Common myeloid progenitor, CD34-positive (primary cell): ENCODE results near the gene ESCO1.

Experiments used
- CTCF ChIA-PET: fragments of 350-600 bp; sonication (Branson Sonifier 250); formaldehyde crosslinking; loops from one replicate; lab custom pipeline; 2021; ENCODE audit warnings: antibody characterized with exemption; lab: Charles Lee
- POLR2A ChIA-PET: fragments of 350-600 bp; sonication (Branson Sonifier 250); formaldehyde crosslinking; loops from one replicate; lab custom pipeline; 2021; ENCODE audit warnings: antibody characterized with exemption; lab: Charles Lee
- DNase-seq, 3 donors: peaks; one replicate each; pipeline versions ENCODE4 v3.0.0 to v3.0.0-alpha.2; 2013
- H3K27ac ChIP-seq, 2 experiments: 1 replicate in 1 of 2; 2 replicates in 1 of 2; pipeline ENCODE4 v1.7.0; 2013; ENCODE audit warnings: inconsistent platforms in 2 of 2, low read length in 2 of 2, mild to moderate bottlenecking in 2 of 2, low read depth in 1 of 2, moderate library complexity in 1 of 2; ENCODE audit not compliant: severe bottlenecking in 2 of 2, insufficient read depth in 1 of 2, poor library complexity in 1 of 2
- H3K27me3 ChIP-seq, 5 experiments: replicated peaks in 2 of 5; 1 replicate in 3 of 5; 2 replicates in 2 of 5; pipeline versions ENCODE4 v1.6.1 to v1.7.0; 2013; ENCODE audit warnings: low read length in 4 of 5, mild to moderate bottlenecking in 2 of 5, moderate library complexity in 2 of 5, inconsistent platforms in 1 of 5; ENCODE audit not compliant: insufficient read depth in 5 of 5, control insufficient read depth in 4 of 5
- H3K36me3 ChIP-seq, 4 experiments: 1 replicate in 2 of 4; 2 replicates in 2 of 4; pipeline versions ENCODE4 v1.6.1 to v1.7.0; 2013; ENCODE audit warnings: low read length in 3 of 4, control low read depth in 1 of 4, mild to moderate bottlenecking in 1 of 4; ENCODE audit not compliant: control insufficient read depth in 4 of 4, insufficient read depth in 4 of 4
- H3K4me1 ChIP-seq, 4 experiments: 1 replicate in 3 of 4; 2 replicates in 1 of 4; pipeline versions ENCODE4 v1.6.1 to v1.7.1; 2013; ENCODE audit warnings: low read length in 3 of 4, mild to moderate bottlenecking in 3 of 4, control low read depth in 1 of 4, inconsistent platforms in 1 of 4, moderate library complexity in 1 of 4; ENCODE audit not compliant: control insufficient read depth in 4 of 4, insufficient read depth in 4 of 4; ENCODE audit errors: control extremely low read depth in 1 of 4
- H3K4me3 ChIP-seq, 7 experiments: 1 replicate in 4 of 7; 2 replicates in 3 of 7; pipeline versions ENCODE4 v1.5.1 to v1.7.0; 2013; ENCODE audit warnings: mild to moderate bottlenecking in 7 of 7, low read length in 6 of 7, moderate library complexity in 6 of 7, inconsistent platforms in 2 of 7, low read depth in 2 of 7, control low read depth in 1 of 7; ENCODE audit not compliant: insufficient read depth in 4 of 7, control insufficient read depth in 1 of 7; ENCODE audit errors: extremely low read depth in 1 of 7
- H3K9me3 ChIP-seq, 5 experiments: 1 replicate in 4 of 5; 2 replicates in 1 of 5; pipeline versions ENCODE4 v1.6.1 to v1.7.1; 2013; ENCODE audit warnings: low read length in 4 of 5, mild to moderate bottlenecking in 2 of 5, inconsistent platforms in 1 of 5, low read depth in 1 of 5, moderate library complexity in 1 of 5; ENCODE audit not compliant: control insufficient read depth in 4 of 5, insufficient read depth in 2 of 5; ENCODE audit errors: control extremely low read depth in 1 of 5
- WGBS: methylation state at CpG from one replicate; pipeline ENCODE4 v1.1.5; 2013; ENCODE audit not compliant: insufficient coverage; 5-methylcytosine and 5-hydroxymethylcytosine counted together

ESCO1 gene

DNA sequence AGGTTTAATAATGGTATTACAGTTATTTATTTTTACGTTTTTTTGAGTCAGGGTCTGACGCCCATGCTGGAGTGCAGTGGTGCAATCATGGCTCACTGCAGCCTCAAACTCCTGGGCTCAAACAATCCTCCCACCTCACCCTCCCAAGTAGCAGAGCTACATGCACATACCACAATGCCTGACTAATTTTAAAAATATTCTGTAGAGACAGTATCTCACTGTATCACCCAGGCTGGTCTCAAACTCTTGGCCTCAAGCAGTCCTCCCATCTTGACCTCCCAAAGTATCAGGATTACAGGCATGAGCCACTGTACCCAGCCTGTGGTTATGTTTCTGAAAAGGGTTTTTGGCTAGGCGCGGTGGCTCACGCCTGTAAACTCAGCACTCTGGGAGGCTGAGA is 120.8 kb downstream of the ESCO1 start:
- no peaks in the 10 kb centered on the region for H3K4me1 ChIP-seq
- H3K4me3 ChIP-seq: no peak overlapping the region
- 100% methylated on average over 1 of the region's 5 CpGs for whole genome bisulfite sequencing
- no peak overlapping the region for H3K27ac ChIP-seq
- H3K9me3 ChIP-seq: no peaks in the 10 kb centered on the region
- CTCF ChIA-PET: no interaction called here
- POLR2A ChIA-PET: no interaction called here
- no peak for DNase-seq
- no peaks in the 10 kb centered on the region for H3K27me3 ChIP-seq
- H3K36me3 ChIP-seq: no peaks in the 10 kb centered on the region
